ENCODE measurements around the gene KMT2D. TPM values are rescaled to one million over a fixed set of nuclear protein-coding genes. Genes with fewer than 3 reads are reported as not detected.

Gene KMT2D
- total RNA-seq, 2 donors from 2014 or later, result 82.7 to 99.7 TPM

GRCh38 chr12:49058366-49059044, 2.1 kb downstream of the KMT2D start:
- Histone ChIP-seq H3K4me3 (peak overlapping the region; percentile 78 to 88), H3K4me1 (replicated peaks) (peaks cover 29% of the 10 kb centered on the region), H3K36me3 (peaks cover 2 to 7% of the 10 kb centered on the region in 2 donors), H3K27me3 (replicated peaks; ENCODE audit: insufficient read depth) (no peaks in the 10 kb centered on the region), H3K27ac (peak overlapping the region; percentile 96 to 97), H3K9me3 (no peaks in the 10 kb centered on the region)
- TF ChIP-seq POLR2A (IDR thresholded peaks at IDR 0.05) (no peak), POLR2AphosphoS5 (IDR thresholded peaks at IDR 0.05) (no peak), CTCF (IDR thresholded peaks at IDR 0.05) (no peak)
- 2% methylated on average over 5 of the region's 5 CpGs for WGBS
- intact Hi-C loops (cut with DNase I), result no loop called here
- no peak for DNase-seq (ENCODE audit: low spot score)

DNA sequence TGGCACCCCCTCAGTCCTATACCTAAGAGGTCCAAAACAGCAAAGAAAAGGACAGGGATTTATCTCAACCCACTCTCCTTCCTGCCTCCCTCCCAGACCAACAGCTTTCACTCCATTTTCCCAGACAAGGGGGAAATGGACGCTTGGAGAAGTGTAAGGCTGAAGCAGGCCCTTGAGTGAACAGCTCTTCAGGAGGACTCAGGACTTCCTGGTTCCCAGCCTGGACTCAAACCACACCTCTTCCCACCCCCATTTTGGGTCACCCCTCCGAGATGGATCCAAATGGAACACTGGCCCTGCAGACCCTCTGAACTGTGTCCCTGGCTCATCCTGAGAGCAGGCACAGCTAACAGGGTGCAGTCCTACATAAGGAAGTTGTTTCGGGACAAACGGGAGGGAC, 2.7 kb downstream of the KMT2D start:
- Histone ChIP-seq H3K4me3 (peak overlapping the region; percentile 78 to 88), H3K36me3 (peaks cover 5 to 13% of the 10 kb centered on the region in 2 donors), H3K4me1 (replicated peaks) (peaks cover 29% of the 10 kb centered on the region), H3K27me3 (replicated peaks; ENCODE audit: insufficient read depth) (no peaks in the 10 kb centered on the region), H3K9me3 (no peaks in the 10 kb centered on the region), H3K27ac (peak overlapping the region; percentile 31 to 51)
- no peak for DNase-seq (ENCODE audit: low spot score)
- TF ChIP-seq CTCF (IDR thresholded peaks at IDR 0.05), result no peak
- TF ChIP-seq POLR2A (IDR thresholded peaks at IDR 0.05), result no peak
- TF ChIP-seq POLR2AphosphoS5 (IDR thresholded peaks at IDR 0.05), result no peak
- intact Hi-C loops (cut with DNase I), result no loop called here
- 2% methylated on average over 4 of the region's 4 CpGs for WGBS

GRCh38 chr12:49055978-49056754, 4.4 kb downstream of the KMT2D start:
- H3K36me3 ChIP-seq, result peaks cover 19 to 30% of the 10 kb centered on the region in 2 donors
- H3K4me1 ChIP-seq (replicated peaks), result peaks cover 29% of the 10 kb centered on the region
- no peak overlapping the region for H3K4me3 ChIP-seq
- peak overlapping the region in 1 of 2 donors; percentile 51 for H3K27ac ChIP-seq
- 38% methylated on average over 7 of the region's 7 CpGs for WGBS
- H3K9me3 ChIP-seq, result no peaks in the 10 kb centered on the region
- no peaks in the 10 kb centered on the region for H3K27me3 ChIP-seq (replicated peaks; ENCODE audit: insufficient read depth)
- TF ChIP-seq POLR2AphosphoS5 (IDR thresholded peaks at IDR 0.05), result peak; percentile 70
- no peak for TF ChIP-seq POLR2A (IDR thresholded peaks at IDR 0.05)
- DNase-seq (ENCODE audit: low spot score), result peak; percentile 47
- intact Hi-C loops (cut with DNase I), result no loop called here

DNA sequence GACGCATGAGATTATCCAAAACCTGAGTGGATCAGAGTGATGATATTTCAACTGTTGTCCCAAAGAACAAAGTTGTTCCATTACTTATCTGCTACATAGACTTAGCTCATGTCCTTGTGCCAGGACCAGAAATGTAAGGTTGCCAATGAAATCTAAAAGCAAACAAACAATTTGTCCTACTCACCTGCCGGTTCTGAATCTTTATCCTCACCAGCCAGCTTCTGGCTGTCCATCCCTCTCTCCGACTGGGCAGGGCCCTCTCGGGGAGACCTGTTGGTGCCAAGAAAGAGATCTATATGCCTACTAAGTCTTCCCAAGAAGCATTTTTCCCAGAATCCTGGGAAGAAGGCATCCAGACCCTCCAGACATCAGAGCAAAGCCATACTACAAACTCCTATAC, 5.5 kb downstream of the KMT2D start:
- intact Hi-C loops (cut with DNase I), result no loop called here
- Histone ChIP-seq H3K4me3 (no peak overlapping the region), H3K27me3 (replicated peaks; ENCODE audit: insufficient read depth) (no peaks in the 10 kb centered on the region), H3K27ac (peak overlapping the region in 1 of 2 donors; percentile 51), H3K4me1 (replicated peaks) (peaks cover 29% of the 10 kb centered on the region), H3K9me3 (no peaks in the 10 kb centered on the region), H3K36me3 (peaks cover 28 to 38% of the 10 kb centered on the region in 2 donors)
- no peak for DNase-seq (ENCODE audit: low spot score)
- TF ChIP-seq POLR2AphosphoS5 (IDR thresholded peaks at IDR 0.05) (peak; percentile 63), CTCF (IDR thresholded peaks at IDR 0.05) (no peak), POLR2A (IDR thresholded peaks at IDR 0.05) (no peak)
- 47% methylated on average over 4 of the region's 4 CpGs for WGBS

GRCh38 chr12:49054524-49054923, 6.1 kb downstream of the KMT2D start:
- intact Hi-C loops (cut with DNase I), result no loop called here
- 94% methylated on average over 10 of the region's 10 CpGs for WGBS
- peak overlapping the region in 1 of 2 donors; percentile 51 for H3K27ac ChIP-seq
- H3K4me3 ChIP-seq, result no peak overlapping the region
- peaks cover 34 to 38% of the 10 kb centered on the region in 2 donors for H3K36me3 ChIP-seq
- no peak for DNase-seq (ENCODE audit: low spot score)
- H3K27me3 ChIP-seq (replicated peaks; ENCODE audit: insufficient read depth), result no peaks in the 10 kb centered on the region
- H3K9me3 ChIP-seq, result no peaks in the 10 kb centered on the region
- peaks cover 29% of the 10 kb centered on the region for H3K4me1 ChIP-seq (replicated peaks)
- TF ChIP-seq CTCF (IDR thresholded peaks at IDR 0.05) (no peak), POLR2A (IDR thresholded peaks at IDR 0.05) (no peak), POLR2AphosphoS5 (IDR thresholded peaks at IDR 0.05) (no peak)

All from prostate gland (tissue), 2 donors.